ENCODE results near the gene CNOT6L. TPM values are rescaled to one million over a fixed set of nuclear protein-coding genes. Genes with fewer than 3 reads are reported as not detected.

Gene CNOT6L
- total and polyA plus RNA-seq, 2 of the 13 experiments (the other 11 are each of a cell fraction or from before 2014, with no cell fraction given) = 7.9 to 13.5 TPM

DNA sequence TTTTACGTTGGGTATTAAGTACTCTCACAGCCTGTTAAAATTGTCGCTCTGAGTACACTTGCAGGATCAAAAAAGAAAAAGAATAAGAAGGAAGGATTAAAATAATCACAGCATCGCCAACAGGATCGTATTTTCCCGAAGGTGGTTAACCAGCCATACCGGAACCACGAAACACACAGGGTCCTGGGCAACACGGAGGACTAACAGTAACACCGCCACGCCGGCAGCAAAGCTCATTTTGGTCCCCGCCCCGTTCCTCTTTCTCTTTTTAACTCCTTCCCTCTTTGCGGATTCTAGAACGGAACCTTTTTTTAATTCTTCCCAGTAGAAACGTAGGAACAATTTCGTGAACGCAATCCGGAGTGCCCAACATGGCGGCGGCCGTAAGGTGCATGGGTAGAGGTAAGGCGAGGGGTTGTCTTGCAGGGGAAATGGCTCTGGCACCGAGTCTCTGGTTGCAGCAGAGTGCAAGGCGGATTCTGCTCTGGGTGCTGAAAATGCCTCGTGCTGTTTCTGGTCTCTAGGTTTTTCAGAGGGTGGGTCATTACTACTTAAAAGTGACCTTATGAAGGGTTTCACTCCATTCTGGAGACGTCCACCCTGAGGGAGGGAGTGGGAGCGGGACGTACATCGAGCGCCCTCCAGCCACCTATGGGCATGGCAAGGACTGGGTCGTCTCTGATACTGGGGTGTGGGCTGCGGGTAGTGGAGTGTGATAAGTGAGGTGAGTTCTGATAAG lies 43.5 kb upstream of the CNOT6L start, which contains the start of gene MRPL1 (continued):
- TF ChIP-seq ZMYM3 (CRISPR knock-in tag; IDR thresholded peaks at IDR 0.05) (no peak; the same call in 1 of the 2 replicates), HOXA5 (CRISPR knock-in tag; IDR thresholded peaks at IDR 0.05) (peak; percentile 79), CC2D1A (CRISPR knock-in tag; IDR thresholded peaks at IDR 0.05) (no peak), MEF2D (CRISPR knock-in tag; IDR thresholded peaks at IDR 0.05) (peak; percentile 73; the same call in 1 of the 2 replicates), CCAR2 (optimal IDR thresholded peaks at IDR 0.05; ENCODE audit: low read depth, low read length) (peak; percentile 51), KAT7 (CRISPR knock-in tag; IDR thresholded peaks at IDR 0.05; ENCODE audit: borderline replicate concordance) (peak; percentile 82; the same call in 1 of the 2 replicates), ZNF562 (CRISPR knock-in tag; IDR thresholded peaks at IDR 0.05; ENCODE audit: borderline replicate concordance) (no peak), NRL (CRISPR knock-in tag; IDR thresholded peaks at IDR 0.05; ENCODE audit: borderline replicate concordance) (peak; percentile 76; the same call in 1 of the 2 replicates), ZNF713 (CRISPR knock-in tag; IDR thresholded peaks at IDR 0.05) (no peak), GLI4 (CRISPR knock-in tag; IDR thresholded peaks at IDR 0.05; ENCODE audit: borderline replicate concordance) (peak; percentile 77; the same call in 1 of the 2 replicates), KIAA2018 (CRISPR knock-in tag; IDR thresholded peaks at IDR 0.05; ENCODE audit: borderline replicate concordance) (no peak), HCFC1 (IDR thresholded peaks at IDR 0.05; ENCODE audit: low read depth, low read length) (peak; percentile 53), NFIB (CRISPR knock-in tag; IDR thresholded peaks at IDR 0.05; ENCODE audit: borderline replicate concordance) (no peak), SKI (IDR thresholded peaks at IDR 0.05; ENCODE audit: partially characterized antibody) (peak; percentile 26), KLF6 (CRISPR knock-in tag; IDR thresholded peaks at IDR 0.05) (peak; percentile 92; the same call in 1 of the 2 replicates), RXRB (CRISPR knock-in tag; IDR thresholded peaks at IDR 0.05; ENCODE audit: borderline replicate concordance) (peak; percentile 69)
- TF ChIP-seq, protein P1, sequence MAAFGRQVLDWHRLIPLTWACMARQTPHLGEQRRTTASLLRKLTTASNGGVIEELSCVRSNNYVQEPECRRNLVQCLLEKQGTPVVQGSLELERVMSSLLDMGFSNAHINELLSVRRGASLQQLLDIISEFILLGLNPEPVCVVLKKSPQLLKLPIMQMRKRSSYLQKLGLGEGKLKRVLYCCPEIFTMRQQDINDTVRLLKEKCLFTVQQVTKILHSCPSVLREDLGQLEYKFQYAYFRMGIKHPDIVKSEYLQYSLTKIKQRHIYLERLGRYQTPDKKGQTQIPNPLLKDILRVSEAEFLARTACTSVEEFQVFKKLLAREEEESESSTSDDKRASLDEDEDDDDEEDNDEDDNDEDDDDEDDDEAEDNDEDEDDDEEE (CRISPR knock-in tag; IDR thresholded peaks at IDR 0.05) = no peak
- TF ChIP-seq, protein P2, sequence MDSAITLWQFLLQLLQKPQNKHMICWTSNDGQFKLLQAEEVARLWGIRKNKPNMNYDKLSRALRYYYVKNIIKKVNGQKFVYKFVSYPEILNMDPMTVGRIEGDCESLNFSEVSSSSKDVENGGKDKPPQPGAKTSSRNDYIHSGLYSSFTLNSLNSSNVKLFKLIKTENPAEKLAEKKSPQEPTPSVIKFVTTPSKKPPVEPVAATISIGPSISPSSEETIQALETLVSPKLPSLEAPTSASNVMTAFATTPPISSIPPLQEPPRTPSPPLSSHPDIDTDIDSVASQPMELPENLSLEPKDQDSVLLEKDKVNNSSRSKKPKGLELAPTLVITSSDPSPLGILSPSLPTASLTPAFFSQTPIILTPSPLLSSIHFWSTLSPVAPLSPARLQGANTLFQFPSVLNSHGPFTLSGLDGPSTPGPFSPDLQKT (CRISPR knock-in tag; IDR thresholded peaks at IDR 0.05; ENCODE audit: borderline replicate concordance) = no peak
